Measurements from ENCODE around the gene HOXC9. TPM values are rescaled to one million over a fixed set of nuclear protein-coding genes. Genes with fewer than 3 reads are reported as not detected.

Gene HOXC9
- total RNA-seq (2014; rRNA removed; shearing (Covaris generic)): 4.3 and 5.9 TPM in 2 replicates

DNA sequence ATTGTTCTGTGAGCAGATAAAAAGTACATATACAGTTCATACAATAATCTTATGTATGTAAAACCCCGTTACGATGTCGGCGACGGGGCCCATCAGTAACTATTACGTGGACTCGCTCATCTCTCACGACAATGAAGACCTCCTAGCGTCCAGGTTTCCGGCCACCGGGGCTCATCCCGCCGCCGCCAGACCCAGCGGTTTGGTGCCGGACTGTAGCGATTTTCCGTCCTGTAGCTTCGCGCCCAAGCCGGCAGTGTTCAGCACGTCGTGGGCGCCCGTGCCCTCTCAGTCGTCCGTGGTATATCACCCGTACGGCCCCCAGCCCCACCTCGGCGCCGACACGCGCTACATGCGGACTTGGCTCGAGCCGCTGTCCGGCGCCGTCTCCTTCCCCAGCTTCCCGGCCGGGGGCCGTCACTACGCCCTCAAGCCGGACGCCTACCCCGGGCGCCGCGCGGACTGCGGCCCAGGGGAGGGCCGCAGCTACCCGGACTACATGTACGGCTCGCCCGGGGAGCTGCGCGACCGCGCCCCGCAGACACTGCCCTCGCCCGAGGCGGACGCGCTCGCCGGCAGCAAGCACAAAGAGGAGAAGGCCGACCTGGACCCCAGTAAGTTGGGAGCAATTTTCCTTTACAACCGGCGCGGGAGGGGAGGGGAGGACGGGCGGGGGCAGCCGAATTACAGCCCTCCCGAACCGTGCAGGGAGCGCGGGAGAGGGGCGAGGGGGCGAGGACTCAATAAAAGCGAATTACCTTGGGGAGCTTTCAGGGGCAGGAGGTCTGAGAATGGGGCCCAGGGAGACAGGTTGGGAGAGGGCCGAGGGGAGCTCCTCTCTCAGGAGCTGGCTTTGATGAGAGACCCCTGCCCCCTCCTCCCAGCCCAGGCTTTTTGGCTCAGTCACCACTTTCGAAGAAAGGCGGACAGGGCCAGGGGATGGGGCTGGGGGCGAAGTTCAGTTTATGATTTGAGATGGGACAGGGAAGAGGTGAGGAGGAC is at the start of gene HOXC9:
HOXC9 (plus strand) TSS at position 46 of the 999 bp plus-strand sequence; CDS start at position 74, 28 bp downstream.
- peak; percentile 47 for DNase-seq (ENCODE audit: low read depth)

DNA sequence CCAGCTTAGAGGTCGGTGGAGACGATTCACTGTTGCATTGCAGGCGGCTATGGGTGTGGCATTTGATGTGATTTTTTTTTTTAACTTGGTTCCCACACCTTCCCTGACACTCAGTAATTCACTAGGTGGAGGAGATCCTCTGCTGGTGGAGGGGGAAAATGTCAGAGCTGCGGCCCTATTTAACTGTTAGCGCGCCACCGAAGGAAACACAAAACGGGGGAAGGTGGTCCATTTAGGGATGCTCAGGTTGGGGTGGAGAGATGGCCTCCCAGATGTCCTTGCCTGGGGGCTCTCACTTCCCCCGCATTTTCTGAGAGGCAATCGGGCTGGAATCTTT is 49.6 kb upstream of the HOXC9 start:
- DNase-seq (ENCODE audit: low read depth): no peak

DNA sequence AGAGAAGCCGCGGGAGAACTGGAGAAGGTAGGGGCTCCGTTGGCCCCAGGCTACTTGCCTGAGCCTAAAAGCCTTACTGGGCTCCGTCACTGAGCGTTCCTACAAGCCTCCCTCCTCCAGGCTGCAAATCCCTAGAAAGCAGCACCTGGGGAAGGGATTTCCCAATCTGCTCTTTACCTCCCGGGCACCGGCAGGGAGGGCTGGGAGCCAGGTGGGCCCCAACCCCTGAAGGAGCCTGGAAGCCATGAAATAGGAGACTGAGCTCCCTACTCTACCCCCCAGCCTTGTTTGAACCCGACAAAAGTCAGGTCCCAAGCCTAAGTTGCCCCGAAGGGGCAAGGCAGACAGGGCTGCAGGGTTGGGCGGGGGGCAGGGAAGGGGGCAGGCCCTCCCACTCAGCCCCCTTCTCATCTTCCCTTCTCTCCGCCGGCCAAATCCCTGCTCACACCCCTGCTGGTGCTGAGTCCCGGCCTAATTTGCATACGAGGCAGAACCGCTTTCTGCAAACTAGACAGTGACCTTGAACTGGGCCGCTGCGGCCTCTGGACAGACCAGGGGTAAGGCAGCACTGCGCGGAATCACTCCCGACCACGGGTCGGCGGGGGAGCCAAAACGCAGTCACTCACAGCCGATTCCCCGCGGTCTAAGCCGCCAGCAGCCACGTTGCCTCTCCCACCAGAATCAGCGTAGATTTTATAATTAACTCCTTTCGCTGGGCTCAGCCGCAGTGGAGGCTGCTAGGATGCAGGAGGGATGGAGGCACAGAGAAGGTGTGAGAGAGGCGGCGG is 49.0 kb upstream of the HOXC9 start:
- DNase-seq (ENCODE audit: low read depth): no peak

DNA sequence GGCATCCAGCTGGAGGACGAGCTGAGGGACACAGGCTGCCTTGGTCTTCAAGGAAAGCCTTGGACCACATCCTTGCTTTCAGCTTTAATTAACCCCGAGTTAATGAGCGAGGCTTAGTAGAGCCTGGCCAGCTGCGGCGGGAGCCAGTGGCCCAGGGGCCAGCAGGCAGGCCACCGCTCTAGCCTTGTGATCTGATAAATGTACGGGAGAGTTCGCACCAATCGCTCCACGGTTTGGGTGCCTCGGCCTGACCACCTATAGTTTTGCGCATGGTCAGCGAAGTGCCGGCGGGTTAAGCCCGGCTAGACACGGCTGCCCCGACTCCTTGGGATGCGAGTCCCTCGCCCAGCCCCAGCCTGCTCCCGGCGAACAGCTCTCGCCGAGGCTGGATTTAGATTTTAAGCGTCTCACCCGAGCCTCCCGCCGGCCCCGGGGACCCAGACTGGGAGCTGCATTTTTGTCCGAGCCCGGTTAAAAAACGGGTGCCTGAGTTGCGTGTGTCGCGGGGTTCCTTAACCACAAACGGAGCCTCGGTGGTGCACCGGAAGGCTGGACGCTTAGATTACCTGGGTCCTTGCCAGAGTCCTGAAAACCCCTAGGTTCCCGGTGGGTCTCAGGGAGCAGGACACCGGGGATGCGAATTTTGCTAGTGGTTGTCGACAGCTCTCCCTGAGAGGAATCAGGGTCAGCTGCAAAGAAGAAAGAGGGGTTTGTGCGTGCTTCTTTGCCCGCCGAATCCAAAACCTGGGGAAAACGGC is 48.2 kb upstream of the HOXC9 start:
- DNase-seq (ENCODE audit: low read depth): no peak

DNA sequence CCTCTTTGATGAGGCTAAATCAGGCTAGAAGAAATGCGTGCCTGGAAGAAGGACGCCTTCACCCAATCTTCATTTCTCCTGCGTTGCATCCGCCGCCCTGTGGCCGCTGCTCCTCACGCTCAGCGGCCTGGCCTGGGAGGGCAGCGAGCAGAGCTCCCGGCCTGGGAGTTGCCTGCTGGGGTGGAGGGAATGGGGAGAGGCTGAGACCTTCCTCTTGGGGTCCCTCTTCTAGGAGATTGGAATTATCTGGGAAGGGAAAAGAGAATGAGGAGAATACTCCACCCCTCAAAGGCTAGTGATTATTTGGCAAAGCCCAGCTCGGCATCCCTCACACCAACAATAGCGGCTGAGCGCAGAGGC is 47.6 kb upstream of the HOXC9 start:
- DNase-seq (ENCODE audit: low read depth): peak; percentile 21

DNA sequence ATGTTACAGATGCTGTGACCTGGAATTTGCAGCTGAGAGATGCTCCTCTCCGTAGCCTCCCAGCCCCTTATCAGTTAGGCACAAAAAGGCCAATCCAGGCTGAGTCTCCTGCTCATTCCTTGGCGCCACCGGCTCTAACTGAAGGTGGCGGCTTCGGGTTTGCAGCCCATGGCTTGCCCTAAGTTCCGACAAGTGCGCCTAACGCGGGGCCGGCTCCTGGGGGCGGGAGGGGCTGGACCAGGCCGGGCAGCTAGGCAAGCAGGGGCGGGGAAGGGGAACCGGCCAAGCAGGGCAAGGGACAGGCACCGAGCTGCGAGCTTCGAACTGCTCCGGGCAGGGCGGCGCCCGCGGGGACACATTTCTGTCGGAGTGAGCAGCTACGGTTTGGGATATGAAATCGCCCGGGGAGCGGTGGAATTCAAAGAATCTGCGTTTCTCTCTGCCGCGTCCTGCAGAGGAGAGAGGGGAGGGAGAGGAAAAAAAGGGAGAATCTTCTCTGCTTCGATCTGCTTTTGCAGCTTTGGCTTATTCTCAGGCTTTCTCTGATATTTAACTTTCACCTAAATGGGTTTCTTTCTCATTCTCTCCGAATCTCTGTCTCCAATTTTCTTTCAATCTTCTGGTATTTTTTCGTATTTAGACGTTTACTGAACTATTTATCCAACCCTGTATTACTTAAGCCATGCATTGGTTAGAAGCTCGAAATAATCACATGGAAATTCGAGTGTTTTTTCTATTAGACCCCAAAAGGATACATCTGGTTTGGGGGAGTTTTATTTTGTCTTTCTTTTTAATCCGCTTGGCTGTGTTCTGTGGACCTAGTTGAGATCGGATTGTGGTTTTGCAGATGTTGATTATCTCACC is 46.9 kb upstream of the HOXC9 start:
- DNase-seq (ENCODE audit: low read depth): no peak

DNA sequence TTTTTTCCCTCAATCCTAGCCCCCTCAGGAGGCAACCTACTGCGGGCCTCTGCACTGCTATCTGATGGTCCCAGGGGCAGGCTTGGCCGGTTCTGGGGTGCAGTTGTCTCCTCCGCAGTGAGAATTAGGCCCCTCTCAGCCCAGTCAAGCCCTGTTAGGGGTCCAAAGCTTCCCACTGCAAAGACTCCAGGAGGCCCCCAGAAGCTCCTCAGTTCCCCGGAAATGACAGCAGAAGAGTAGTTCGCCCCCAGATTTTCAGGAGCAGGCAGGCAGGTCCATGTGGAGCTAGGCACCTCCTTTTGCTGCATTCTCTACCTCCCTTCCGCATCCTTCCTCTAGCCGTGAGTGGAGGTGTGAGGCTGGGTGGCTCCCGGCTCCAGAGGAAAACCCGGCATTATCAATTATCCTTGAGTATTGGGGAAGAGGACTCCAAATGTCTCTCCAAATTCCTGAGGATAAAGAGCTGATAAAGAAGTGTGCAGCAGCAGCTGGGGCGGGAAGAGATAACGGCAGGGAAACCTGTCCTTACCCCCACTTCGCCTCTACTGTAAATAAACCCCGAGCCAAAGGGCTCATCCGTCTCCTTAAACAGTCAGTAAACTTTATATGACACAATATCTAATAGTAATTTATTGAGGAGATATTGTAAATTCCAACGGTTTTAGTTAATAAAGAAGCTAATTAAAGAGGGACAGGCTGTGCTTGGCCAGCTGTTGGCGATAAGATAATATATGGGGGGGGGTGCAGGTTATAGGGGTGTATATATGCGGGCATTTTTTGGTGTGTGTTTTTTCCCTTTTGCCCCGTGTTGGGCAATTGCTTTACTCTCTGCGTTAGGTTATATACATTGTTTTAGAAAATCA is 45.9 kb upstream of the HOXC9 start:
- DNase-seq (ENCODE audit: low read depth): no peak

DNA sequence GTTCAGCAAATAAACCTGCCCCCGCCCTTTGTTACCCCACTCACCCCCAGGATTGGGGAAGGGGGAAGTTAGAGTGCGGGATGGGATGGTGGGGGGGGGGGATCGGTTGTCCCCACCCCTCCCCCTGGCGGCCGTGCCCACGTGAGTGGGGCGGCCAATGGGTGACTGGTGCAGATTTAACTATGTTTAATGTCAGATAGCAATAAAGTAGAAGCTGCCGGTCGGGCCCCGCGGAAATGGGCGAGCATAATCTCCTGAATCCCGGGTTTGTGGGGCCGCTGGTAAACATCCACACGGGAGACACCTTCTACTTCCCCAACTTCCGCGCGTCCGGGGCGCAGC is 45.3 kb upstream of the HOXC9 start, which contains the start of gene HOXC12:
HOXC12 (plus strand) TSS at position 210 of the 342 bp plus-strand sequence; CDS start at position 237, 27 bp downstream.
- DNase-seq (ENCODE audit: low read depth): no peak

DNA sequence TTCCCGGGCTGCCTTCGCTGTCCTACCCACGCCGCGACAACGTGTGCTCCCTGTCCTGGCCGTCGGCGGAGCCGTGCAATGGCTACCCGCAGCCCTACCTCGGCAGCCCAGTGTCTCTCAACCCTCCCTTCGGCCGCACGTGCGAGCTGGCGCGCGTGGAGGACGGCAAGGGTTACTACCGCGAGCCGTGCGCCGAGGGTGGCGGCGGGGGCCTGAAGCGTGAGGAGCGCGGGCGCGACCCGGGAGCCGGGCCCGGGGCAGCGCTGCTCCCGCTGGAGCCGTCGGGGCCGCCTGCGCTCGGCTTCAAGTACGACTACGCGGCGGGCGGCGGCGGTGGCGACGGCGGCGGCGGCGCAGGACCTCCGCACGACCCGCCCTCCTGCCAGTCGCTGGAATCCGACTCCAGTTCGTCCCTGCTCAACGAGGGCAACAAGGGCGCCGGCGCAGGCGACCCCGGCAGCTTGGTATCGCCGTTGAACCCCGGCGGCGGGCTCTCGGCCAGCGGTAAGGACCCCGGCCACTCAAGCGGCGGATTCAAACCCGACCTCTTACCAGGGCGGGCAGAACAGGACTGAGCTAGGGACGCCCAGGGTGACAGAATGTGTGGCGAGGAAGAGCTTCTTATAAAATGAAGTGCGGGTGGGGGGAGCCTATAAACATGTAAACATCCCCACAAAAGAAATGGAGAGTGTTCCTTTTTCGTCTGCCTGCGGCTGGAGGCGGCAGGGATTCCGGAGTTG is 44.8 kb upstream of the HOXC9 start:
- no peak for DNase-seq (ENCODE audit: low read depth)

DNA sequence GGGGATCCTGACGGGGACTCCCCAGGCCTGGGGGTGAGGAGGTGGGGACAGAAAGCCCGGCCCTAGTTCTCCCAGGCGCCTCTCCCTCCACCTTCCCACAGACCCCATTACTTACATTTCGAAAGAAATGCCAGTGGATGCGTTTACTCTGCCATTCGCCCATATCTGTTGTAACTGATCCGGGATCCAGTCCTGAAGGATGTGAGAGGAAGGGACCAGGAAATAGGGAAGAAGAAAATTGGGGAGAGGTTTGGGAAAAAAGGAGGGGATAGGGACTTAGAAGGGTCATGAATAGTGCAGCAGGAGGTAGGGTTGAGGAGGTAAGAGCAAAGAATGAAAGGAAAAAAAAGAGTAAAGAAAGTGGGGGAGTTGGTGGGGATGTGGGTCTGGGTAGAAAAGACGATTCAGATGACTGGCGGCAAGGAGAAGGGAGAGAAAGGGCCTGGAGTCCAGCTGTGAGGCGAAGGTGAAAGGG is 44.1 kb upstream of the HOXC9 start:
- DNase-seq (ENCODE audit: low read depth): no peak

DNA sequence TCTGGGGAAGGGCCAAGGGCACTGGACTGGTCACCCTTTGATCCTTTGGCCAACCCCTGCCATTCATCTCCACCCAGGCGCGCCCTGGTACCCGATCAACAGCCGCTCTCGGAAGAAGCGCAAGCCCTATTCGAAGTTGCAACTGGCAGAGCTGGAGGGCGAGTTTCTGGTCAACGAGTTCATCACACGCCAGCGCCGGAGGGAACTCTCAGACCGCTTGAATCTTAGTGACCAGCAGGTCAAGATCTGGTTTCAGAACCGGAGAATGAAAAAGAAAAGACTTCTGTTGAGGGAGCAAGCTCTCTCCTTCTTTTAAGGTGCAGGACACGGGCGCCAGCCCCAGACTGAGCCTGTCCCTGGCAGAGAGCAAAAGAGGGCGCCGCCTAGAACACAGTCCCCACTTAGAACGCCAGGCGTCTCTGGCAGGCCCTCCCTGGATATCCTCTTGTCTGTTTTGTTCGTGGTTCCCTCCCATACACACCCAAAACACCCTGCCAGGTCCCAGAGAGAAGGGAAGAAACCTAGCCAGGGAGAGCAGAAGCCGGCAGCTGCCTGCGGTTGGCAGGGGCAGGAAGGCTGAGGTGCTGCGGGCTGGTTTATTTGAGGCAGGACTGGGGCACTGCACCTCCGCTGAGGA is 43.6 kb upstream of the HOXC9 start:
- DNase-seq (ENCODE audit: low read depth): no peak

DNA sequence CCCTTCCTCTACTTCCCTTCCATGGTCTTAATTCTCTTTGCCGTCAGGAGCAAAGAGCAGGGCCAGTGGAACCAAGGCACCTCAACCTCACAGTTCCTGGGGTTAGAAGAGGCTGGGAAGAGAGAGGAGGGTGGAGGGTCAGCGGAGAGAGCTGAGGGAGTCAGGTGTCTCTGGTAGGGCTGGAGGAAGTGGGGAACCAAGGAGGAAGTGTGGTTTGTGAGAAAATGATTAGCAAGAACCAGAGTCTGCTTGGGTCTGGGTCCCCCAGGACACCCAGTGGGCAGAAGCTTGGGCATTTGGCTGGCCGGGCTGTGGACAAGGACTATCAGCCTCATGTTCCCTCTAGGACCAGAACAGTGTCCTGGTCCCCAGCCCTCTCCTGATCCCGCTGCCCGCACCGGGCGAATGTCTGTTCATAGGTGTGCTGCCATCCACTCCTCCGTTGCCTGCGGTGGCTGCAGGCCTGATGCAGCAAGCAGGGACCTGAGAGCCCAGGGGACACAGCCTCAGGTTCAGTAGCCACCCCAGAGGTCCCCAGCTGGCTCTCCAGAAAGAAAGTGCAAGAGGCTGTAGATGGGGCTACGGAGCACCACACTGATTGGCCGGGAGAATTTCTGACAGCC is 42.9 kb upstream of the HOXC9 start:
- DNase-seq (ENCODE audit: low read depth): no peak

DNA sequence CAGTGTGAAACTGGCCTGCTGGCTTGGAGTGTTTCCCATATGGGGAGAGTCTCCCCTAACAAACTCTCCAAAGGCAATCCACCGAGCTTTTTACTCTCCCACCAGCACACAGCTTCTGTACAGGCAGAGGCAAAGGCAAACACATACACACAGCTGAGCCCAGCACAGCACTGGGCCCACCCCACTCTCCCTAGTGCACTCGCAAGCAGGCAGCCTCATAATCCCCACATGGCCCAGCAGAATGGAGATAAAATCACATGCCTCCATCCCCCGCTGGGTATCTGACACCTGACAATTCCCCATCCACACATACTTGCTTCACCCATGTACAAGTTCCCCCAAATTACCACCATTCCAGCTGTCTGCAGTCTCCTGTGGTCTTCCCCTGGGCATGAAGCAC is 41.8 kb upstream of the HOXC9 start:
- no peak for DNase-seq (ENCODE audit: low read depth)

DNA sequence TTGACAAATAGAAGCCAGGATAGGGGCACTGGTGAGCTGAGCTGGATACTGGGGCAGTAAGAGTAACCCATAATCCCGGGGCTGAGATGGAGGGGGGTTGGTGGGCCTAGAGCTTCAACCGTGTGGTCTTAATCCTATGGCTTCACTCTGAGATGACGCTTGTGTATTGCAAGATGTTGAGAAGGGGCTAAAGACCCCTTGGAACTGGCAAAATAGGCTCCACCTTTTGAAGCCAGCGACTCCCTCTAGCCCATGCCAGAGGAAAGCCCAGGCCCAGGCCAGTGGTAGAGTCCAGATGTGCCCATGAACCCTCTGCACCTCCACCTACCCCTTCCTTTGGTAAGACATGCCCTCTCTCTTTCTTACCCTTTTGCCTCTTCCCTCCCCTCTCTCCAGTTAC is 40.6 kb upstream of the HOXC9 start:
- DNase-seq (ENCODE audit: low read depth): no peak

DNA sequence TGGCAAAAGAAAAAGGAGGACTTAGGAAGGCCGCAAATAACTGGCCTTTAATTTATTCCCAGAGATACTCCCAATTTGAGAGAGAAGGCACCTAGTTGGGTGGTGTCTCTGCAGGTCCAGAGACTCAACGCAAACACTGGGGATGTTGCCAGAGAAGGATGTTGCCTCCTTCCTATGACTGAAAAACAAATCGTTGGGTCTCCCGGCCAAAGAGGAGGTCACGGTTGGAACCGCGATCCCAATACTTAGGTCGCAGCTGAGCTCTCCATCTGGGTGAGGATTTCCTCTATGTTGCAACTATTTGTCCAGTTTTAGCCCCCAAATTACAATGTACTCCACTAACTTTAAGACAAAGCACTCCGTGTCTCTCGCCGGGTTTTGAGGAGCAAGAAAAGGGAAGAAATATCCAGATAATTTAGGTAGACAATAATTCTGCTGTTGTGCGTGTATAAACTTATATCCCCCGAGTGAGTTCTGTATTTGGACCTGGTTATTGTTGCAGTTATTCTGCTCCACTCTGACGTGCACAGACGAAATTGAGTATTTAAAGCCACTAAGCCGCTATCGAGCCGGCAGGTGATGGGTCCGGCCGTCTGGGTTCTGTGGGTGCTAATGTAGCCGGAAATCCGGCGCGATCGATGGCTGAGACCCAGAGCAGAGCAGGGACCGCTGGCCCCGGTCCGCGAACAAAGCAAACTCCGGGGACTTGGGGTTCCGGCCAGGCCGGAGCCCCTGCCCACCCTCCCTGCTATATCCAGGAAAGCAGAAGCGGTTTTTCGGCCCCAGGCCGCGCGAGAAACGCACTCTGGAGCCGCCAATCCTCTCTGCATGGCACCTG is 39.6 kb upstream of the HOXC9 start:
- DNase-seq (ENCODE audit: low read depth): no peak

DNA sequence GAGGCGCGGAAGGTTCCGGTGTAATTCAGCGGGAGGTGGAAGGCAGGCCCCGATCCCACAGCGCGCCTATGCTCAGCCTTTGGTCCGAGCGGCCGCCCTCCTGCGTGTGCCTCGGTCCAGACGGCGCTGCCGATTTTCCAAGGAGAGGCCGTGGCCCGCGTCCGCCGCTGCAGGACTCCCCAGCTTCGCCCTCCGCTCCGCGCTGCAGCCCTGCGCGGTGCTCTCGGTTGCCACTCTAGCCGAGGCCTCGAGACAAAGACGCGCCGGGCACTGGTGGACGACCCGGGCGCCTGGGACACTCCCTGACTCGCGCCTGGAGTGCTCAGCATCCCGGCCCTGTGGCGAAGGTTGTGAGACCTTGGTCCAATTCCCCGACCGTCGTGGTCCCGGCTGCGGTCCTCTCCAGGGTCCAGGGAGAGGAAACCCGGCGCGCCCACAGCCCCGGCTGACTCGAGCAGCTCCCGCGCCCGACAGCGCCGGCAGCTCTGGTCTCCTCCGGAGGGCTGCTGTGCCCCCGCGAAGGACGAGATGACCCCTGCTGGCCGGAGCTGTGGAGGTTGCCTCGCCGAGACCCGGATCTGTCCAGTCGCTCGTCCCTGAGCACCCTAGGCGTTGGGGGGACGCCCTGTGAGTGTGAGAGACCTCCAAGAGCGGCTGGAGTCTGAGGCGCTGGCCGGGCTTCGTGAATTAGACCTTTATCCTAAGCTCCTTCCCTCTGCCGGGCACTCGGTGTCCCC is 38.8 kb upstream of the HOXC9 start:
- DNase-seq (ENCODE audit: low read depth): peak; percentile 26

DNA sequence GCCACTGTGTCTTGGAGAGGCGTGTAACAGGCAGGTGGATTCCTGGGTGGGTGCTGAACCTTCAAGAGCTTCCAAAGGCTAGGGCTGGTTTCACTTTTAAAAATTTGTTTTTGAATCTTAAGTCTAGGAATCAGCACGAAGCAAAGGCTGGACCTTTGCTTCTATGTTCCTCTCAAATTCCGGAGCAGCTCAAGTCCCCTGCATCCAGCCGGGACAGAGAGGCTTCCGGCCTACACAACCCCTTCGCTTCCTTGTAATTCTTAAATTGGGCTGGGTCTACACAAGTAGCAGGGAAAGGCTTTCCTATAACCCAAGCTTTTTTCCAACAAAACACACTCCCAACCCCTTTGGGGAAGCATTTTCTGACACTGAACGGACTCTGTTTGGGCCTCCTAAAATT is 37.0 kb upstream of the HOXC9 start:
- DNase-seq (ENCODE audit: low read depth): no peak
